IMR-90 (cell line): ENCODE results near the gene IQCM.

Source experiments
- BHLHE40 ChIP-seq: fragments of 150-350 bp; IDR thresholded peaks from 2 replicates; pipeline ENCODE4 v1.6.1; 2016; ENCODE audit warnings: mild to moderate bottlenecking, low read depth, low read length
- CEBPB ChIP-seq: IDR thresholded peaks from 2 replicates; pipeline ENCODE4 v1.6.1; 2012; ENCODE audit warnings: low read depth, low read length, improper control_type of control experiment
- CTCF ChIP-seq: conservative IDR thresholded peaks from 2 replicates; pipeline ENCODE4 v1.5.1; 2012; ENCODE audit warnings: mild to moderate bottlenecking, low read depth, low read length, improper control_type of control experiment
- ELK1 ChIP-seq: fragments of 150-350 bp; IDR thresholded peaks from 2 replicates; pipeline ENCODE4 v1.6.1; 2016; ENCODE audit warnings: low read depth, mild to moderate bottlenecking, low read length, moderate library complexity, borderline replicate concordance
- MAFK ChIP-seq: IDR thresholded peaks from 2 replicates; pipeline ENCODE4 v1.6.1; 2012; ENCODE audit warnings: low read depth, low read length, improper control_type of control experiment
- MXI1 ChIP-seq: IDR thresholded peaks from 2 replicates; pipeline ENCODE4 v1.6.1; 2012; ENCODE audit warnings: low read depth, mild to moderate bottlenecking, low read length, moderate library complexity, borderline replicate concordance
- NFE2L2 ChIP-seq: fragments of 150-350 bp; IDR thresholded peaks from 2 replicates; pipeline ENCODE4 v1.6.1; 2016; ENCODE audit warnings: low read depth, mild to moderate bottlenecking, low read length
- POLR2A ChIP-seq: IDR thresholded peaks from 2 replicates; pipeline ENCODE4 v1.6.1; 2012; ENCODE audit warnings: mild to moderate bottlenecking, low read depth, low read length
- RAD21 ChIP-seq: IDR thresholded peaks from 2 replicates; pipeline ENCODE4 v1.6.1; 2012; ENCODE audit warnings: low read length, improper control_type of control experiment
- RCOR1 ChIP-seq: IDR thresholded peaks from 2 replicates; pipeline ENCODE4 v1.6.1; 2012; ENCODE audit warnings: mild to moderate bottlenecking, low read length, improper control_type of control experiment; ENCODE audit not compliant: insufficient replicate concordance
- RFX5 ChIP-seq: IDR thresholded peaks from 2 replicates; pipeline ENCODE4 v1.8.0; 2012; ENCODE audit warnings: low read depth, mild to moderate bottlenecking, low read length, moderate library complexity
- SMC3 ChIP-seq: fragments of 150-350 bp; IDR thresholded peaks from 2 replicates; pipeline ENCODE4 v1.6.1; 2016; ENCODE audit warnings: low read depth, mild to moderate bottlenecking, antibody characterized with exemption, low read length, moderate library complexity
- TF ChIP-seq, protein P1 (sequence below): fragments of 150-350 bp; IDR thresholded peaks from 2 replicates; pipeline ENCODE4 v1.6.1; 2017; ENCODE audit warnings: mild to moderate bottlenecking, antibody characterized with exemption, low read length, low read depth

DNA sequence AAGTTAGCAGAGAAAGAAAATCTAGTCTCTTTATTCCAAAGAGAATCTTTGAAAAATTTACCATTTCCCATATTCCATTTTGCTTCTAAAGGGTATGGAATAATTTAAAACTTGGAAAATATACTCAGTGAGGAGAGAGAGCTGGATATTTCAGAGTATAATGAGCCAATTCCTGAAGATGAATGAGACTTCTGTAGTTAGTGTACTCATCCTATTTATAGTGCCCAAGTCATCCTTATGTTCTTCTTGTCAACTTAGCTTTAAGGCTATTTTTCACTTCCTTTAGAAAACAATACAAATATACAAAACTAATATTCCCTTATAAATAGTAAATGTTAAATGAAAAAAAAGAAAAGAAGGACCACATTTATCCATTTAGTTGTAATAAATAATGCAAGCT lies 302.6 kb downstream of the IQCM start:
- TF ChIP-seq CTCF (no peak), POLR2A (no peak), SMC3 (no peak), BHLHE40 (no peak), RAD21 (no peak), RFX5 (no peak), RCOR1 (no peak), MAFK (no peak), ELK1 (no peak), CEBPB (no peak), NFE2L2 (no peak), MXI1 (no peak)
- TF ChIP-seq, protein P1, sequence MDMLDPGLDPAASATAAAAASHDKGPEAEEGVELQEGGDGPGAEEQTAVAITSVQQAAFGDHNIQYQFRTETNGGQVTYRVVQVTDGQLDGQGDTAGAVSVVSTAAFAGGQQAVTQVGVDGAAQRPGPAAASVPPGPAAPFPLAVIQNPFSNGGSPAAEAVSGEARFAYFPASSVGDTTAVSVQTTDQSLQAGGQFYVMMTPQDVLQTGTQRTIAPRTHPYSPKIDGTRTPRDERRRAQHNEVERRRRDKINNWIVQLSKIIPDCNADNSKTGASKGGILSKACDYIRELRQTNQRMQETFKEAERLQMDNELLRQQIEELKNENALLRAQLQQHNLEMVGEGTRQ = no peak
